SK-N-SH (cell line): ENCODE data around the gene SPPL2C. TPM values are rescaled to one million over a fixed set of nuclear protein-coding genes. Genes with fewer than 3 reads are reported as not detected.

ENCODE experiments used
- CTCF ChIA-PET: fragments of 300-600, 350-600 bp; formaldehyde crosslinking; extraction: SDS; loops from one replicate; lab custom pipeline; 2021; lab: Yijun Ruan, JAX
- POLR2A ChIA-PET: fragments of 350-600 bp; sonication (Branson Sonifier 250); formaldehyde crosslinking; extraction: SDS; loops from one replicate; lab custom pipeline; 2020; ENCODE audit warnings: antibody characterized with exemption, inconsistent platforms; lab: Yijun Ruan, JAX
- DNase-seq: peaks from one replicate; pipeline ENCODE4 v3.0.0; 2012
- H2AFZ ChIP-seq: fragments of 200-600 bp; sonication (generic); 2 replicates; pipeline ENCODE4 v1.8.1; 2016; ENCODE audit warnings: antibody characterized with exemption, mild to moderate bottlenecking, low read depth
- H3F3A ChIP-seq: fragments of 200-600 bp; sonication (generic); replicated peaks from 2 replicates; pipeline ENCODE3; 2016; ENCODE audit warnings: antibody characterized with exemption, mild to moderate bottlenecking; ENCODE audit not compliant: insufficient read depth
- H3K27ac ChIP-seq, 2 experiments: fragments of 200-500 bp in 1 of 2; fragments of 200-600 bp in 1 of 2; sonication (Bioruptor generic) in 1 of 2; sonication (generic), shearing (Covaris generic) in 1 of 2; 2 replicates each; pipeline versions ENCODE4 v1.5.1 to v1.6.1; 2014 to 2016; ENCODE audit warnings: low read depth in 2 of 2, inconsistent platforms in 1 of 2, low read length in 1 of 2, mild to moderate bottlenecking in 1 of 2, mixed read lengths in 1 of 2
- H3K27me3 ChIP-seq: fragments of 200-600 bp; sonication (generic), shearing (Covaris generic); 2 replicates; pipeline ENCODE4 v1.6.1; 2016; ENCODE audit warnings: mixed run types; ENCODE audit not compliant: insufficient read depth
- H3K36me3 ChIP-seq, 2 experiments: fragments of 200-500 bp in 1 of 2; fragments of 200-600 bp in 1 of 2; sonication (Bioruptor generic) in 1 of 2; sonication (generic) in 1 of 2; replicated peaks in 1 of 2; 2 replicates each; pipeline versions ENCODE3 to v1.5.1; 2014 to 2016; ENCODE audit warnings: low read length in 1 of 2, mild to moderate bottlenecking in 1 of 2; ENCODE audit not compliant: insufficient read depth in 2 of 2, control insufficient read depth in 1 of 2
- H3K4me1 ChIP-seq, 2 experiments: fragments of 200-500 bp in 1 of 2; fragments of 200-600 bp in 1 of 2; sonication (Bioruptor generic) in 1 of 2; sonication (generic), shearing (Covaris generic) in 1 of 2; 2 replicates each; pipeline versions ENCODE4 v1.5.1 to v1.6.1; 2014 to 2016; ENCODE audit warnings: low read depth in 1 of 2, low read length in 1 of 2, mixed run types in 1 of 2; ENCODE audit not compliant: insufficient read depth in 2 of 2, control insufficient read depth in 1 of 2
- H3K4me2 ChIP-seq: fragments of 200-600 bp; sonication (generic), shearing (Covaris generic); 2 replicates; pipeline ENCODE4 v1.6.1; 2017; ENCODE audit warnings: mixed run types
- H3K4me3 ChIP-seq, 2 experiments: fragments of 200-500 bp in 1 of 2; fragments of 200-600 bp in 1 of 2; sonication (Bioruptor generic) in 1 of 2; sonication (generic), shearing (Covaris generic) in 1 of 2; 2 replicates each; pipeline versions ENCODE4 v1.5.1 to v1.8.1; 2014 to 2016; ENCODE audit warnings: low read depth in 2 of 2, inconsistent platforms in 1 of 2, low read length in 1 of 2, mild to moderate bottlenecking in 1 of 2, mixed read lengths in 1 of 2, moderate library complexity in 1 of 2
- H3K79me2 ChIP-seq: fragments of 200-600 bp; sonication (generic); 2 replicates; pipeline ENCODE4 v1.8.1; 2017; ENCODE audit warnings: mild to moderate bottlenecking; ENCODE audit not compliant: insufficient read depth
- H3K9ac ChIP-seq: fragments of 200-600 bp; sonication (generic); 2 replicates; pipeline ENCODE4 v1.6.1; 2017; ENCODE audit warnings: mixed run types
- H3K9me2 ChIP-seq: fragments of 200-600 bp; sonication (generic); 2 replicates; pipeline ENCODE4 v1.6.1; 2017; ENCODE audit warnings: mixed run types
- H3K9me3 ChIP-seq: fragments of 200-600 bp; sonication (generic); 2 replicates; pipeline ENCODE4 v1.6.1; 2017; ENCODE audit warnings: mixed run types, mild to moderate bottlenecking, moderate library complexity
- H4K20me1 ChIP-seq: fragments of 200-600 bp; sonication (generic); 2 replicates; pipeline ENCODE4 v1.6.1; 2017; ENCODE audit warnings: mild to moderate bottlenecking, mixed run types; ENCODE audit not compliant: insufficient read depth
- CHD2 ChIP-seq: fragments of 150-350 bp; IDR thresholded peaks from 2 replicates; pipeline ENCODE4 v1.6.1; 2018; ENCODE audit warnings: low read length; ENCODE audit not compliant: partially characterized antibody
- EZH2phosphoT487 ChIP-seq: fragments of 200-600 bp; sonication (generic); IDR thresholded peaks from 2 replicates; pipeline ENCODE4 v1.6.1; 2017; ENCODE audit warnings: low read depth, mixed run types, mild to moderate bottlenecking, antibody characterized with exemption, moderate library complexity, borderline replicate concordance
- MEF2A ChIP-seq: IDR thresholded peaks from 2 replicates; pipeline ENCODE4 v1.4.0; 2012; ENCODE audit warnings: low read depth, borderline replicate concordance
- NRF1 ChIP-seq: IDR thresholded peaks from 2 replicates; pipeline ENCODE4 v1.6.1; 2012; ENCODE audit warnings: low read depth, mild to moderate bottlenecking, low read length
- RCOR1 ChIP-seq: fragments of 150-350 bp; IDR thresholded peaks from 2 replicates; pipeline ENCODE4 v1.6.1; 2017; ENCODE audit warnings: antibody characterized with exemption, low read length
- RFX5 ChIP-seq: IDR thresholded peaks from 2 replicates; pipeline ENCODE4 v1.6.1; 2012; ENCODE audit warnings: mild to moderate bottlenecking, improper control_type of control experiment, low read length
- WGBS: methylation state at CpG from one replicate; pipeline ENCODE4 v1.1.6; 2017; ENCODE audit warnings: low lambda C conversion rate; 5-methylcytosine and 5-hydroxymethylcytosine counted together
- polyA plus RNA-seq, 3 experiments: library from polyadenylated mRNA; depleted of rRNA; stranded (reverse); fragments of >200 nt; gene quantifications; 2 replicates each; pipeline ENCODE4 v1.2.3, GENCODE V29; 2012
- TF ChIP-seq, protein P1 (sequence below): IDR thresholded peaks from 2 replicates; pipeline ENCODE4 v1.4.0; 2012; ENCODE audit warnings: low read depth, borderline replicate concordance
- TF ChIP-seq, protein P2 (sequence below): fragments of 200-600 bp; sonication (generic); IDR thresholded peaks from 2 replicates; pipeline ENCODE4 v1.6.1; 2017; ENCODE audit warnings: antibody characterized with exemption, mild to moderate bottlenecking, moderate library complexity
- TF ChIP-seq, protein P3 (sequence below): IDR thresholded peaks from 2 replicates; pipeline ENCODE4 v1.4.0; 2012; ENCODE audit warnings: low read depth
- TF ChIP-seq, protein P4 (sequence below): IDR thresholded peaks from 2 replicates; pipeline ENCODE4 v1.6.1; 2012; ENCODE audit warnings: mild to moderate bottlenecking, low read depth, low read length, moderate library complexity

Gene SPPL2C
- polyA plus RNA-seq, 1 of the 3 experiments (the other 2 are of a cell fraction), result not detected

DNA sequence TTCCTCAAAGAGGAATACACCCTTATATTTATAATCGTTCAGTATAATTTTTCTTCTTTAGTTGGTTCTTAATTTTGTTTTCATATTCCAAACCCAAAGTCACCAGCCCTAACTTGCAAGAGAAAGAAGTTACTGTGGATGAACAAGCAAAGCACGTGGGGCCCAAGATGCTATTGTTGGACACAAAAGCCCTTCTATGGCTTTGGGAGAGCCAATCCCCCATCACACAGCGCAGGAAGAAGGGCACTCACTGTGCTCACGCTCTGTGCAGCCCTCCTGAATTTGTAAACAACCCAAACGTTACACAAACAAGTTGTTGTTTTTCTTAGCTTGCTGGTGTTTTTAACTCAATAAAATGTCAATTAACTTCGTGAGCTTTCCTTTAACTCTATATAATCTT is 22.5 kb downstream of the SPPL2C start:
- no peak overlapping the region for H3K4me3 ChIP-seq
- ChIA-PET CTCF (interaction anchor here (11.8 kb wide), 1 partner anchor 16 kb away, joined by 87 read pairs; no protein-coding TSS in a partner anchor), POLR2A (no interaction called here)
- no peaks in the 10 kb centered on the region for H3K9me2 ChIP-seq
- H3K4me1 ChIP-seq, result no peaks in the 10 kb centered on the region
- 49% methylated on average over 6 of the region's 6 CpGs for WGBS
- no peaks in the 10 kb centered on the region for H3K36me3 ChIP-seq
- peaks cover 45% of the 10 kb centered on the region; the same call in 1 of the 2 replicates for H3K27me3 ChIP-seq
- TF ChIP-seq, protein P1, sequence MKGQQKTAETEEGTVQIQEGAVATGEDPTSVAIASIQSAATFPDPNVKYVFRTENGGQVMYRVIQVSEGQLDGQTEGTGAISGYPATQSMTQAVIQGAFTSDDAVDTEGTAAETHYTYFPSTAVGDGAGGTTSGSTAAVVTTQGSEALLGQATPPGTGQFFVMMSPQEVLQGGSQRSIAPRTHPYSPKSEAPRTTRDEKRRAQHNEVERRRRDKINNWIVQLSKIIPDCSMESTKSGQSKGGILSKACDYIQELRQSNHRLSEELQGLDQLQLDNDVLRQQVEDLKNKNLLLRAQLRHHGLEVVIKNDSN, result no peak
- TF ChIP-seq, protein P2, sequence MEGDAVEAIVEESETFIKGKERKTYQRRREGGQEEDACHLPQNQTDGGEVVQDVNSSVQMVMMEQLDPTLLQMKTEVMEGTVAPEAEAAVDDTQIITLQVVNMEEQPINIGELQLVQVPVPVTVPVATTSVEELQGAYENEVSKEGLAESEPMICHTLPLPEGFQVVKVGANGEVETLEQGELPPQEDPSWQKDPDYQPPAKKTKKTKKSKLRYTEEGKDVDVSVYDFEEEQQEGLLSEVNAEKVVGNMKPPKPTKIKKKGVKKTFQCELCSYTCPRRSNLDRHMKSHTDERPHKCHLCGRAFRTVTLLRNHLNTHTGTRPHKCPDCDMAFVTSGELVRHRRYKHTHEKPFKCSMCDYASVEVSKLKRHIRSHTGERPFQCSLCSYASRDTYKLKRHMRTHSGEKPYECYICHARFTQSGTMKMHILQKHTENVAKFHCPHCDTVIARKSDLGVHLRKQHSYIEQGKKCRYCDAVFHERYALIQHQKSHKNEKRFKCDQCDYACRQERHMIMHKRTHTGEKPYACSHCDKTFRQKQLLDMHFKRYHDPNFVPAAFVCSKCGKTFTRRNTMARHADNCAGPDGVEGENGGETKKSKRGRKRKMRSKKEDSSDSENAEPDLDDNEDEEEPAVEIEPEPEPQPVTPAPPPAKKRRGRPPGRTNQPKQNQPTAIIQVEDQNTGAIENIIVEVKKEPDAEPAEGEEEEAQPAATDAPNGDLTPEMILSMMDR, result no peak
- no peak for TF ChIP-seq RFX5
- TF ChIP-seq CHD2, result no peak
- TF ChIP-seq, protein P3, sequence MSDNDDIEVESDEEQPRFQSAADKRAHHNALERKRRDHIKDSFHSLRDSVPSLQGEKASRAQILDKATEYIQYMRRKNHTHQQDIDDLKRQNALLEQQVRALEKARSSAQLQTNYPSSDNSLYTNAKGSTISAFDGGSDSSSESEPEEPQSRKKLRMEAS, result no peak
- no peak for TF ChIP-seq NRF1
- TF ChIP-seq, protein P4, sequence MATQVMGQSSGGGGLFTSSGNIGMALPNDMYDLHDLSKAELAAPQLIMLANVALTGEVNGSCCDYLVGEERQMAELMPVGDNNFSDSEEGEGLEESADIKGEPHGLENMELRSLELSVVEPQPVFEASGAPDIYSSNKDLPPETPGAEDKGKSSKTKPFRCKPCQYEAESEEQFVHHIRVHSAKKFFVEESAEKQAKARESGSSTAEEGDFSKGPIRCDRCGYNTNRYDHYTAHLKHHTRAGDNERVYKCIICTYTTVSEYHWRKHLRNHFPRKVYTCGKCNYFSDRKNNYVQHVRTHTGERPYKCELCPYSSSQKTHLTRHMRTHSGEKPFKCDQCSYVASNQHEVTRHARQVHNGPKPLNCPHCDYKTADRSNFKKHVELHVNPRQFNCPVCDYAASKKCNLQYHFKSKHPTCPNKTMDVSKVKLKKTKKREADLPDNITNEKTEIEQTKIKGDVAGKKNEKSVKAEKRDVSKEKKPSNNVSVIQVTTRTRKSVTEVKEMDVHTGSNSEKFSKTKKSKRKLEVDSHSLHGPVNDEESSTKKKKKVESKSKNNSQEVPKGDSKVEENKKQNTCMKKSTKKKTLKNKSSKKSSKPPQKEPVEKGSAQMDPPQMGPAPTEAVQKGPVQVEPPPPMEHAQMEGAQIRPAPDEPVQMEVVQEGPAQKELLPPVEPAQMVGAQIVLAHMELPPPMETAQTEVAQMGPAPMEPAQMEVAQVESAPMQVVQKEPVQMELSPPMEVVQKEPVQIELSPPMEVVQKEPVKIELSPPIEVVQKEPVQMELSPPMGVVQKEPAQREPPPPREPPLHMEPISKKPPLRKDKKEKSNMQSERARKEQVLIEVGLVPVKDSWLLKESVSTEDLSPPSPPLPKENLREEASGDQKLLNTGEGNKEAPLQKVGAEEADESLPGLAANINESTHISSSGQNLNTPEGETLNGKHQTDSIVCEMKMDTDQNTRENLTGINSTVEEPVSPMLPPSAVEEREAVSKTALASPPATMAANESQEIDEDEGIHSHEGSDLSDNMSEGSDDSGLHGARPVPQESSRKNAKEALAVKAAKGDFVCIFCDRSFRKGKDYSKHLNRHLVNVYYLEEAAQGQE, result no peak
- no peak for TF ChIP-seq EZH2phosphoT487
- TF ChIP-seq RCOR1, result no peak
- H3F3A ChIP-seq, result no peaks in the 10 kb centered on the region
- DNase-seq, result no peak
- no peak overlapping the region for H3K4me2 ChIP-seq
- no peak overlapping the region for H3K27ac ChIP-seq
- no peak overlapping the region for H3K9ac ChIP-seq
- H3K9me3 ChIP-seq, result no peaks in the 10 kb centered on the region
- H3K79me2 ChIP-seq, result no peaks in the 10 kb centered on the region
- H4K20me1 ChIP-seq, result no peaks in the 10 kb centered on the region
- H2AFZ ChIP-seq, result no peak overlapping the region

DNA sequence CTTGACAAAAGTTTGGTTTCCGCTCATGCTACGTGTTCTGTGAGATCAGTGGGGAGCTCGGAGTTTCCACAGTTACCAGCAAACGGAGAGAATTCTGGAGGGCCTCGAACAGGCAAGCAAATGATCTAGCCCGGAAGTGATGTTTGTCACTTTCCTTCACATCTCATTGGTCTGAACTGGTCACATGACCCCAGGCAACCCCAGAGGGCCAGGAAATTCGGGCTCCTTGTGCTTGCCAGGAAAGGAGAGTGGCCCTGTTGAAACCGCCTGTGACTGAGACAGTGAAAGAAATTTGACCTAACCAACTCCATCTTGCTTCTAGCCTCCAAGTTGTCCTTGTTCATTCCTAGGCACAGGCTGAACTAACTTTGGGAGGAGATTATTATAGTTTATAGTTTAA is 23.0 kb downstream of the SPPL2C start:
- DNase-seq, result no peak
- H3K9me2 ChIP-seq, result no peaks in the 10 kb centered on the region
- POLR2A ChIA-PET, result no interaction called here

More for the DNA sequence above, 23.0 kb downstream of the SPPL2C start:
- 59% methylated on average over 8 of the region's 8 CpGs for WGBS
- H3K79me2 ChIP-seq, result no peaks in the 10 kb centered on the region
- H3K9me3 ChIP-seq, result no peaks in the 10 kb centered on the region
- H3K27me3 ChIP-seq, result peaks cover 51% of the 10 kb centered on the region
- no peaks in the 10 kb centered on the region for H3K36me3 ChIP-seq
- H3K4me3 ChIP-seq, result no peak overlapping the region
- no peak for TF ChIP-seq MEF2A
- TF ChIP-seq, protein P1, result peak; percentile 46; the same call in 1 of the 2 replicates
- no peaks in the 10 kb centered on the region for H3F3A ChIP-seq
- no peak overlapping the region for H3K4me2 ChIP-seq
- no peak overlapping the region for H3K27ac ChIP-seq
- CTCF ChIA-PET, result interaction anchor here (0.8 to 11.8 kb wide), 2 partner anchors 17 to 27 kb away, joined by 4 to 87 read pairs; partner anchors contain the start of gene MAPT
- no peak overlapping the region for H2AFZ ChIP-seq
- H3K9ac ChIP-seq, result no peak overlapping the region
- no peaks in the 10 kb centered on the region for H3K4me1 ChIP-seq
- no peaks in the 10 kb centered on the region for H4K20me1 ChIP-seq
